GM18909 (cell line): ENCODE data around the gene TOP2B.

Experiments
- ATAC-seq: cut with Tn5 transposase; IDR thresholded peaks from one replicate; pipeline ENCODE4 v1.9.1; 2021; ENCODE audit warnings: mild to moderate bottlenecking; ENCODE audit not compliant: unreplicated experiment, poor library complexity

TOP2B gene

GRCh38 chr3:25621087-25621486 is 43.6 kb downstream of the TOP2B start:
- no peak for ATAC-seq

GRCh38 chr3:25620493-25620892 is 44.2 kb downstream of the TOP2B start:
- ATAC-seq: no peak

GRCh38 chr3:25619382-25619781 is 45.3 kb downstream of the TOP2B start:
- ATAC-seq: no peak

- ATAC-seq: no peak
These were observed 46.7 kb downstream of the TOP2B start for GRCh38 chr3:25618028-25618427.

GRCh38 chr3:25611193-25611592 is 53.5 kb downstream of the TOP2B start:
- no peak for ATAC-seq

GRCh38 chr3:25610779-25611178 is 53.9 kb downstream of the TOP2B start:
- no peak for ATAC-seq

- ATAC-seq: peak; percentile 65
These were observed 54.5 kb downstream of the TOP2B start for GRCh38 chr3:25610167-25610566.

GRCh38 chr3:25604107-25604805 is 60.5 kb downstream of the TOP2B start:
- no peak for ATAC-seq

- ATAC-seq: no peak
These were observed 61.0 kb downstream of the TOP2B start for GRCh38 chr3:25603703-25604102.

- no peak for ATAC-seq
These were observed 67.1 kb downstream of the TOP2B start for GRCh38 chr3:25597535-25598101.

- peak; percentile 56 for ATAC-seq
These were observed 70.7 kb downstream of the TOP2B start for GRCh38 chr3:25594007-25594502.

GRCh38 chr3:25593001-25593400 is 71.7 kb downstream of the TOP2B start:
- ATAC-seq: no peak

GRCh38 chr3:25592510-25592968 is 72.2 kb downstream of the TOP2B start:
- ATAC-seq: no peak

- no peak for ATAC-seq
These were observed 74.9 kb downstream of the TOP2B start for GRCh38 chr3:25589783-25590258.

- no peak for ATAC-seq
These were observed 75.5 kb downstream of the TOP2B start for GRCh38 chr3:25589104-25589782.

GRCh38 chr3:25588441-25589103 is 76.1 kb downstream of the TOP2B start:
- ATAC-seq: no peak

GRCh38 chr3:25587975-25588374 is 76.7 kb downstream of the TOP2B start:
- ATAC-seq: no peak

GRCh38 chr3:25587526-25587925 is 77.2 kb downstream of the TOP2B start:
- ATAC-seq: no peak

GRCh38 chr3:25587094-25587493 is 77.6 kb downstream of the TOP2B start:
- no peak for ATAC-seq

- ATAC-seq: no peak
These were observed 78.2 kb downstream of the TOP2B start for GRCh38 chr3:25586553-25586952.

- no peak for ATAC-seq
These were observed 78.6 kb downstream of the TOP2B start for GRCh38 chr3:25586167-25586505.
